Mesendoderm (in vitro differentiated cells): ENCODE results near the gene CAPN15.

ENCODE experiments used
- DNase-seq: peaks from one replicate; pipeline ENCODE4 v3.0.0; 2013
- H2AK5ac ChIP-seq: 2 replicates; pipeline ENCODE4 v1.6.1; 2013; ENCODE audit warnings: low read length, inconsistent platforms
- H2BK120ac ChIP-seq: 2 replicates; pipeline ENCODE4 v1.6.1; 2013; ENCODE audit warnings: low read depth, mild to moderate bottlenecking, low read length, moderate library complexity, mixed read lengths
- H2BK15ac ChIP-seq: replicated peaks from 2 replicates; pipeline ENCODE4 v1.6.1; 2013; ENCODE audit warnings: low read depth, mild to moderate bottlenecking, moderate library complexity
- H2BK5ac ChIP-seq: 2 replicates; pipeline ENCODE4 v1.6.1; 2013; ENCODE audit warnings: low read length, inconsistent platforms
- H3K18ac ChIP-seq: 2 replicates; pipeline ENCODE4 v1.6.1; 2013; ENCODE audit warnings: mild to moderate bottlenecking, low read length, mixed read lengths
- H3K23ac ChIP-seq: one replicate; pipeline ENCODE4 v1.6.1; 2013; ENCODE audit warnings: low read length
- H3K27ac ChIP-seq: 2 replicates; pipeline ENCODE4 v1.5.1; 2013; ENCODE audit warnings: low read depth, mild to moderate bottlenecking, inconsistent platforms, low read length, moderate library complexity
- H3K27me3 ChIP-seq: 2 replicates; pipeline ENCODE4 v1.6.1; 2013; ENCODE audit warnings: low read length, control low read depth, mild to moderate bottlenecking, inconsistent platforms; ENCODE audit not compliant: insufficient read depth, poor library complexity
- H3K36me3 ChIP-seq: 2 replicates; pipeline ENCODE4 v1.6.1; 2013; ENCODE audit warnings: low read length, inconsistent platforms; ENCODE audit not compliant: control insufficient read depth, insufficient read depth
- H3K4ac ChIP-seq: one replicate; pipeline ENCODE4 v1.6.1; 2013; ENCODE audit warnings: low read depth, mild to moderate bottlenecking, low read length, moderate library complexity
- H3K4me1 ChIP-seq: 2 replicates; pipeline ENCODE4 v1.6.1; 2013; ENCODE audit warnings: low read depth, low read length, inconsistent platforms; ENCODE audit not compliant: control insufficient read depth
- H3K4me2 ChIP-seq: 2 replicates; pipeline ENCODE4 v1.6.1; 2013; ENCODE audit warnings: low read length
- H3K4me3 ChIP-seq: 2 replicates; pipeline ENCODE4 v1.5.1; 2013; ENCODE audit warnings: mild to moderate bottlenecking, low read length
- H3K56ac ChIP-seq: one replicate; pipeline ENCODE4 v1.6.1; 2013; ENCODE audit warnings: low read length
- H3K79me1 ChIP-seq: 2 replicates; pipeline ENCODE4 v1.6.1; 2013; ENCODE audit warnings: low read length, inconsistent platforms
- H3K79me2 ChIP-seq: 2 replicates; pipeline ENCODE4 v1.6.1; 2013; ENCODE audit warnings: mild to moderate bottlenecking, low read length; ENCODE audit not compliant: control insufficient read depth, insufficient read depth
- H3K9ac ChIP-seq: 2 replicates; pipeline ENCODE4 v1.6.1; 2013; ENCODE audit warnings: low read length, inconsistent platforms
- H4K5ac ChIP-seq: one replicate; pipeline ENCODE4 v1.6.1; 2013; ENCODE audit warnings: low read length
- H4K8ac ChIP-seq: one replicate; pipeline ENCODE4 v1.6.1; 2013; ENCODE audit warnings: low read depth, mild to moderate bottlenecking, control low read depth, low read length, moderate library complexity
- WGBS: extraction: QIAGEN DNeasy Blood & Tissue Kit; methylation state at CpG from one replicate; pipeline ENCODE4 v1.1.7; 2013; ENCODE audit warnings: low lambda C conversion rate, missing lambda C conversion rate; ENCODE audit not compliant: insufficient coverage; ENCODE audit errors: extremely low coverage; 5-methylcytosine and 5-hydroxymethylcytosine counted together

CAPN15 gene

GRCh38 chr16:560204-560700, 32.7 kb downstream of the CAPN15 start, which contains the start of gene PRR35:
TSS of gene PRR35 (plus strand) at chr16:560394. CDS start at chr16:563295, 2,901 bp downstream.
- Histone ChIP-seq H3K27me3 (peaks cover 10% of the 10 kb centered on the region), H3K18ac (no peak within 1 kb of the TSS), H2BK15ac (no peak within 1 kb of the TSS), H3K36me3 (no peaks in the 10 kb centered on the region), H3K9ac (no peak within 1 kb of the TSS), H3K4me1 (no peaks in the 10 kb centered on the region), H3K4ac (no peak within 1 kb of the TSS), H3K23ac (no peak within 1 kb of the TSS), H3K79me2 (no peaks in the 10 kb centered on the region), H3K27ac (no peak within 1 kb of the TSS), H3K4me2 (no peak within 1 kb of the TSS), H2BK5ac (no peak within 1 kb of the TSS), H4K5ac (no peak within 1 kb of the TSS), H3K4me3 (no peak within 1 kb of the TSS), H2AK5ac (no peak within 1 kb of the TSS), H3K56ac (peak within 1 kb of the TSS; percentile 34), H4K8ac (no peak within 1 kb of the TSS), H2BK120ac (no peak within 1 kb of the TSS), H3K79me1 (no peaks in the 10 kb centered on the region)
- no peak for DNase-seq
- WGBS: no CpG with 5 or more reads among the region's 84 CpGs

GRCh38 chr16:560701-561412, 33.3 kb downstream of the CAPN15 start:
- H3K79me1 ChIP-seq: no peaks in the 10 kb centered on the region
- no peak overlapping the region for H3K4me3 ChIP-seq
- no peak overlapping the region for H2BK5ac ChIP-seq
- H2AK5ac ChIP-seq: no peak overlapping the region
- H3K4me2 ChIP-seq: no peak overlapping the region
- WGBS: no CpG with 5 or more reads among the region's 54 CpGs
- H3K4ac ChIP-seq: no peak overlapping the region
- H3K23ac ChIP-seq: no peak overlapping the region
- H3K27ac ChIP-seq: no peak overlapping the region
- no peak overlapping the region for H4K8ac ChIP-seq
- no peaks in the 10 kb centered on the region for H3K79me2 ChIP-seq
- no peak overlapping the region for H3K18ac ChIP-seq
- H3K4me1 ChIP-seq: no peaks in the 10 kb centered on the region
- no peak overlapping the region for H2BK120ac ChIP-seq
- H3K9ac ChIP-seq: no peak overlapping the region
- no peak overlapping the region for H4K5ac ChIP-seq
- no peaks in the 10 kb centered on the region for H3K36me3 ChIP-seq
- H3K56ac ChIP-seq: no peak overlapping the region
- DNase-seq: no peak
- peaks cover 10% of the 10 kb centered on the region for H3K27me3 ChIP-seq
- no peak overlapping the region for H2BK15ac ChIP-seq

- no peak for DNase-seq
- no peak overlapping the region for H2BK5ac ChIP-seq
- no peak overlapping the region for H3K4me3 ChIP-seq
- no peak overlapping the region for H2BK120ac ChIP-seq
- H2BK15ac ChIP-seq: no peak overlapping the region
- H3K9ac ChIP-seq: no peak overlapping the region
- H3K18ac ChIP-seq: no peak overlapping the region
- H3K4ac ChIP-seq: no peak overlapping the region
- H3K4me2 ChIP-seq: no peak overlapping the region
- H3K56ac ChIP-seq: no peak overlapping the region
- H3K23ac ChIP-seq: peak overlapping the region; percentile 45
- no peaks in the 10 kb centered on the region for H3K79me1 ChIP-seq
- peaks cover 10% of the 10 kb centered on the region for H3K27me3 ChIP-seq
- H3K79me2 ChIP-seq: no peaks in the 10 kb centered on the region
- no peak overlapping the region for H3K27ac ChIP-seq
- H2AK5ac ChIP-seq: no peak overlapping the region
- H3K36me3 ChIP-seq: no peaks in the 10 kb centered on the region
- no peak overlapping the region for H4K8ac ChIP-seq
- no CpG with 5 or more reads among the region's 15 CpGs for WGBS
- no peaks in the 10 kb centered on the region for H3K4me1 ChIP-seq
- no peak overlapping the region for H4K5ac ChIP-seq
Observed at GRCh38 chr16:561413-561794, 33.9 kb downstream of the CAPN15 start.

GRCh38 chr16:561957-562938, 34.7 kb downstream of the CAPN15 start:
- no CpG with 5 or more reads among the region's 43 CpGs for WGBS
- H3K4me1 ChIP-seq: peaks cover 2% of the 10 kb centered on the region
- peaks cover 10% of the 10 kb centered on the region for H3K27me3 ChIP-seq

GRCh38 chr16:563072-563644, 35.6 kb downstream of the CAPN15 start:
- Histone ChIP-seq H3K56ac (no peak overlapping the region), H3K18ac (no peak overlapping the region), H3K27ac (no peak overlapping the region), H2BK15ac (no peak overlapping the region), H2AK5ac (no peak overlapping the region), H4K5ac (no peak overlapping the region), H3K79me1 (no peaks in the 10 kb centered on the region), H3K4me3 (no peak overlapping the region), H3K4me2 (no peak overlapping the region), H2BK120ac (no peak overlapping the region), H3K79me2 (no peaks in the 10 kb centered on the region), H2BK5ac (no peak overlapping the region), H3K4me1 (peaks cover 2% of the 10 kb centered on the region), H4K8ac (no peak overlapping the region), H3K36me3 (no peaks in the 10 kb centered on the region), H3K4ac (no peak overlapping the region), H3K27me3 (peaks cover 10% of the 10 kb centered on the region), H3K23ac (no peak overlapping the region), H3K9ac (no peak overlapping the region)
- no peak for DNase-seq
- no CpG with 5 or more reads among the region's 30 CpGs for WGBS

More at GRCh38 chr16:561957-562938, 34.7 kb downstream of the CAPN15 start:
- Histone ChIP-seq H3K4me3 (no peak overlapping the region), H3K27ac (no peak overlapping the region), H3K9ac (no peak overlapping the region), H3K79me2 (no peaks in the 10 kb centered on the region), H3K4ac (no peak overlapping the region), H2BK15ac (no peak overlapping the region), H4K8ac (no peak overlapping the region), H3K36me3 (no peaks in the 10 kb centered on the region), H3K18ac (no peak overlapping the region), H2AK5ac (no peak overlapping the region), H4K5ac (no peak overlapping the region), H3K23ac (peak overlapping the region; percentile 45), H3K79me1 (no peaks in the 10 kb centered on the region), H3K4me2 (no peak overlapping the region), H3K56ac (no peak overlapping the region), H2BK120ac (no peak overlapping the region), H2BK5ac (no peak overlapping the region)
- DNase-seq: no peak
